Activated T-cell treated with anti-CD3 and anti-CD28 coated beads for 48 hours (primary cell): ENCODE data around the gene FRMD5.

Experiments
- DNase-seq: peaks from one replicate; pipeline ENCODE4 v3.0.0-alpha.2; 2020; ENCODE audit warnings: low read depth

FRMD5 gene

DNA sequence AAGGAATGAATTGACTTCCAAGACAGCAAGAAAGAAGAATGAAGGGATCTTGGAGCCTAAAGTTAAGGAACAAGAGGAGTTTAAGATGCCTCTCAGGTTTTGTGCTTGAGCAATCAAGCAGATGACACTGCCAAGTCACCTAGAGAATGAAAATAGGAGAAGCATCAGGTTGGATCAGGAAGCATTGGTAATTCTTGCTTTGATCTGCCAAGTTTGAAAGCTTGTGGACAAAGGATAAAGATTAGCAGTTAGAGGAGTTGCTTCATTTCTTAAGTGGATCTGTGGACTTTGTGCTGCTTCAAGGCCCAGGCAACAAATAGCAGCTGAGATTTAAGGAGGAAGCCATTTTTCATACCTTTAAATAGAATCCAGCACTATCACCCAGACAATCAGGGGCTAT lies 35.6 kb downstream of the FRMD5 start:
- DNase-seq: no peak

DNA sequence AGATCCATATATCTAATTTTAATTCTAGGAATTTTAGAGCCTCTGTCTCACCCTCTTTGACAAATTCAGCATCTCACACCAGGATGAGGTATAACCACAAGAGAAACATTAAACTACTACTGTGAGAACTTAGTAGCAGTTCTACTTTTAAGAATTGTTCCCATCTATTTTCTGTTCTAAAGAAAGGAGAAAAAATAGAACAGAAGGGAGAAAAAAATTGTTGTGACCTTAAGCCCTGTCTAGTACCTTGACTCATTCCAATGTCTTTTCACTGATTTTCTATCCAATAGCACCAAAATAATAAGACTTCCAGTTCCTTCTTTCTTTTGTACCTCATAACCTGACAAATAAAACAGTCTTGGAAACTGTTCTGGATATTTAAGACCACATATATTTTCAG lies 37.0 kb downstream of the FRMD5 start:
- no peak for DNase-seq

DNA sequence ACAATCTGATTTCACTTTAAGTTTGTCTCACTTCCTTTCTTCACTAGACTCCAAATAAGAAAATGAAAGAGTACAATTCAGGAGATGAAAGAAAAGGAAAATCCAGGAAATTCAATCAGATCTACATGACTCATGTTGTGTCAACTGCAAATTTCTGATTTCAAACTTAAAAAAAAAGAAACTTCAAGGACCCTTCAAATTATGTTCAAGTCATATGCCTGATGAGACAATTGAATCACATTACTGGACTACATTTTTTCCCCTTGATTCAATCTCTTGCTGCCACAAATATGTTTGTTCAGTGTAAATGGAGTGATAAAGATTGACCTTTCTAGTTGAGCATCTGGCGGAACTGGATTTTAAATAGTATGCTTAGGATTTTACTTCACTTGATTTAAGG lies 37.4 kb downstream of the FRMD5 start:
- no peak for DNase-seq

DNA sequence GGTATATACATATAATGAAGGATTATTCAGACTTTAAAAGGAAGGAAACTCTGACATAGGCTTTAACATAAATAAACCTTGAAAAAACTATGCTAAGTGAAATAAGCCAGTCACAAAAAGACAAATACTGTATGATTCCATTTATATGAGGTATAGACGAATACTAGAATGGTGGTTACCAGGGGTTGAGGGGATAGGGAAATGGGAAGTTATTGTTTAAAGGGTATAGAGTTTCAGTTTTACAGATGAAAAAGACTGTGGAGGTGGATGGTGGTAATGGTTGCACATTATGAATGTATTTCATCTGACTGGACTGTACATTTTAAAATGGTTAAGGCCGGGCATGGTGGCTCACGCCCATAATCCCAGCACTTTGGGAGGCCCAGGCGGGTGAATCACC lies 41.7 kb downstream of the FRMD5 start:
- DNase-seq: no peak

DNA sequence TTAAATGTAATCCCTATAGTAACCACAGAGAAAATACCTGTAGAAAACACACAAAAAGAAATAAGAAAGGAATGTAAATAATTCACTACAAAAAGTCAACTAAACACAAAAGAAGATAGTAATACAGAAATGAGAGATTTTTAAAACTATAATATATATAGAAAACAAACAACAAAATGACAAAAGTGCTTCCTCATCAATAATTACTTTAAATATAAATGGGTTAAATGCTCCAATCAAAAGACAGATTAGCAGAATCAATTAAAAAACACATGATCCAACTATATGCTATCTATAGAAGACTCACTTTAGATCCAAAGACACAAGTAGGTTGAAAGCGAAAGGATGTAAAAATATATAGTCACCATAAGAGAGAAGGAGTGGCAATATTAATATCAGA lies 45.8 kb downstream of the FRMD5 start:
- no peak for DNase-seq

DNA sequence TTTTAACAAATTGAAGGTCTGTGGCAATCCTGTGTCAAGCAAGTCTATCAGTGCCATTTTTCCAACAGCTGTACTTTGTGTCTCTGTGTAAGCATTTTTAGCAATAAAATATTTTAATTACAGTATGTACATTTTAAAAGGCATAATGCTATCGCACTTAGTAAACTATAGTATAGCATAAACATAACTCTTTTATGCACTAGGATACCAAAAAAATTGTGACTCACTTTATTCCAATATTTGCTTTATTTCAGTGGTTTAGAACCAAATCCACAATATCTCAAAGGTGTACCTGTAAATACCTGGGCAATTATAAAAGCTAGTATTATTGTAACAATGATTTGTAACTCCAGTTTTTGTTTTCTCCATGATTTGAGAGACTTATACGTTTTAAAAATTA lies 46.5 kb downstream of the FRMD5 start:
- no peak for DNase-seq

DNA sequence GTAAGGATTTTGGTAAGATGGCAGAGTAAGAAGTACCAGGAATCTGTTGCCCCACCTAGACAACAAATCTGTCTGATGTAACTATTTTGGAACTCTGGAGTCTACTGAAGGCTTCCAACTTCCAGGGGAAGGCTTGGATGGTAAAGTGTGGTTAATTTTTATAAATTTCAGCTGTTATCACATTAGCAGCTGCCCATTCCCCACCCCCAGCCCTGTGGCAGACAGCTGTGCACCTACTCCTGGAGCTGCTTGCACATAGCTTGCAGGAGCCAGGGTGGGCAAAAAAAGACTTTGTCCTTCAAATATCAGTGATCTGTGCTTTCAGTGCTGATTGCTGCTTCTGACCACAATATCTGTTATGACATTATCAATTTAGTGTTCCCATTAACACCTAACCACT lies 47.4 kb downstream of the FRMD5 start:
- no peak for DNase-seq

DNA sequence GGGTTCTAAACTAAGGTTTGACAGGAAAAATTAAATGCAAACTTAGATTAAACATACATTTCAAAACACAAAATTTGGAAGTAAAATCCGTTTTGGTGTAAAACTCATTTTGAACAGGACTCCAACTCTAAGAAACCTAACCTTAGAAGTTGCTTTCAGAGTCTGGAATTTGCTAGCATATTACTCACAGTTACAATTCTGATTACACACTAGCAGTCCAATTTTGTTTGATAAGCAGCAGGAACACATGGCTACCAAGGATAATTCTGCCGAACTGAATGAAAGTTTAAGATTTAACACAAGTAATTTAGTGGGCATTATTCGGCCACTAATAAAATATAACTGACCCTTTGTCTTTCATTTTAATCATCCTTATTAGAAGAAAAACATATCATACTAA lies 49.6 kb downstream of the FRMD5 start:
- DNase-seq: no peak

DNA sequence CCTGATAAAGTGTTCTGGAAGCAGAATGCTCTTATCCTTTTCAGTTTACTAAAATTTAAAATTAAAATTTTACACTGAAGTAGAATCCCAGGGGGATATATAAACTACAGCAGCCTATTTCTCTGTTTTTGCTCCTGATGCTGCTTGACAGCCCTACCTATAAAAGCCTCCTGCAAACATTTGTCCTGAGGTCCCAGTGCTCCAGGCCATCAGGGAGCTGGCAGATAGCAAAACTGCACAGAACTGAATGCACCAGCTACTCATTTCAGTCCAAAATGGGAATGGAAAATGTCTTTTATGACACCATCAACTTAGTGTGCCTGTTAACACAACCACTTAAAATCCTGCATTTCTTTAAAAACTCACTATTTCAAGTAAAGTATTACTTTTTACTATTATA lies 50.1 kb downstream of the FRMD5 start:
- no peak for DNase-seq

DNA sequence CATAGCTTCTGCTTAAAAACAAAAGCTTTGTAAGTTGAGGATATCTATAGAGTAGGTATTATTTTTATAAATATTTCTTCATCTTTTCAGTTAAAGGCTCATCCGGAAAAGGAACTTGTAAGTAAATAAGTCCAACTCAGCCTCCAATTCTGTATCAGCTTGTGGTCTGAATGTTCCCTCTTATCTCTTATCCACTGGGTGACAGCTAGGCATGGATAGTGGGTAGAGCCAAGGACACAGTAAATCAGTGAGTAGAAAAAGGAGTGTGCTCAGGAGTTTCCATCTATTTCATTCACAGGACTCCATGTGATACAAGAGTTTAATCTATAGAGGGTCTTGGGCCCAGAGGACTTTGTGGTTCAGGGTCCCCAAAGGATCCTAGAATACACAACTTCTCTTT lies 50.9 kb downstream of the FRMD5 start:
- no peak for DNase-seq

DNA sequence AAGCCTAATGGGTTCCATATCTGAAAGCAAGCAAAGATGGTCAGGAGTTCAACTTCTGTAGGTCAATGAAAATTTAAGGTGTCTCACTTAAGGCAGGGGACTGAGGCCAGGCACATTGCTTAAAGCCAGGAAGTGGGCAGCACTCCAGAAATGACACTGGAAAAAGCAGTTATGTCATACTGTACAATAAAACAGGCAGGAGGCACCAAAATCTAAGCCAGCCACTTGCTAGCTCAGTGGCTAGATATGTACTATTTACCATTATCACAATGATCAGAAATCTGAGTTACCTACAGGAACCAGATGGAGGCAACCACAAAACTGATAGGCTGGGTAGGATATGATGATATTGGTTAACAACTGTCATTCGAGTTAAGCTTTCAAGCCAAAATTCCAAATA lies 57.3 kb downstream of the FRMD5 start:
- DNase-seq: no peak

DNA sequence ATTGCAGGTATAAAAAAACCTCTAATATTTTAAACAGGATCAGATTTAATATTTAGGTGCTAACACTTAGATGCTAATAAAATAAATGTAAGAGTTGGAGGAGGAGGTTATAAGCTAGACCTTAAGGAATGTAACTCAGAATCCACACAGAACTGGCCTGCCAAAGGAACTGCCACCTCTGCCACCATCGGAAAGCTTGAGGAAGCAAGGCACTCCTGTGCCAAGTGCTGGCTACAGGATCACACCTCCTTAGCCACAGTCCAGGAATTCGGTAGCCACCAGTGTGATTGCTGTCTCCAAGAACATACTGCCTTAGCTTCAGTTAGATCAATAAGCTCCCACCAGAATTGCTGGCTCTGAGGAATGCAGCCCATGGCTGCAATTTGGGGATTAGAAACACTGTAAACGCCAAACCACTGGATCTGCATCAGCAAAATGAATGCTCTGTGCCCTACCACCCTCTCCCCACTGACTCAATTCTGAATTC lies 58.0 kb downstream of the FRMD5 start:
- no peak for DNase-seq

DNA sequence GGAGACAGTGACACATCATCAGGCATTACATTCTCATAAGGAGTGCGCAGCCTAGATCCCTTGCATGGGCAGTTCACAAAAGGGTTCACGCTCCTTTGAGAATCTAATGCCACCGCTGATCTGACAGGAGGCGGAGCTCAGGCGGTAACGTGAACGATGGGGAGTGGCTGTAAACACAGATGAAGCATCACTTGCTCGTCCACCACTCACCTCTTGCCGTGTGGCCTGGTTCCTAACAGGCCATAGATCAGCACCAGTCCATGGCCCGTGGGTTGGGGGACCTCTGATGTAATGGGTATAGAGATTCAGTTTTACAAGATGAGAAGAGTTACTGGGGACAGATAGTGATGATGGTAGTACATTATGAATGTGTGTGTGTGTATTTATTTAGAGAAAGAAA lies 63.0 kb downstream of the FRMD5 start:
- no peak for DNase-seq

DNA sequence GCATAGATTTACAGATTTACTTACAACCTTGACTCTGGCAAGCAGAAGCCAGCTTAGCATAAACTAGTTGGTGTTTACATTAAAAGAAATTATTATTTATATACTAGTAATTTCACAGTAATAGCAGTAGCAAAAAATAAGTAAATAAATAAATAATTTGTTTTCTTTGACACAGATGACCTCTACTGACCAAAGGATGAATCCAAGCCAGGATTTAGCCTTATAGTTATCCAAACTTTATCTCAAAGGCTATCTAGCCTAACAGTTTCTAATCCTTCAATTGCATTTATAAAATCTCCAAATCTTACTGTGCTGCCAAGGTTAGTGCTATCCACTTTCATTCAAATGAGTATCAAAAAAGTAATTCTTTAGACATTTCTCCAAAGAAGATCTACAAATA lies 64.3 kb downstream of the FRMD5 start:
- no peak for DNase-seq

DNA sequence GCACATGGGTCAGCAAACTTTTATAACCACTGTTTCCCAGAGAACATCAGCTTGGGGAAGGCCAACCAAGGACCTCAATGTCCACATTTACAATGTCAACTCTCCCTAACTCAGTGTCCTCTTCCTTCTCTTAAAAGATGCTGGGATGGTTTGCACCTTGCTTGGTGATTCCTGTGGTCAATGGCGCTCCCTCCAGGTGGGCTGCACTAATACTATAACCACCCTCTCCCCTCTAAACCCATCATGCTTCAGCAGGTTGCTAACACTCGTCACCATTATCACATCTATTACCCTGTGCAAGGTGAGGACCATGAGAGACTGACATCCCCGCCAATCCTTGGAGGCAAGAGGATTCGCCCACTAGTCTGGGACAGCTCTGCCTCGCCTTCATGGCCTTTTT lies 65.2 kb downstream of the FRMD5 start:
- no peak for DNase-seq

DNA sequence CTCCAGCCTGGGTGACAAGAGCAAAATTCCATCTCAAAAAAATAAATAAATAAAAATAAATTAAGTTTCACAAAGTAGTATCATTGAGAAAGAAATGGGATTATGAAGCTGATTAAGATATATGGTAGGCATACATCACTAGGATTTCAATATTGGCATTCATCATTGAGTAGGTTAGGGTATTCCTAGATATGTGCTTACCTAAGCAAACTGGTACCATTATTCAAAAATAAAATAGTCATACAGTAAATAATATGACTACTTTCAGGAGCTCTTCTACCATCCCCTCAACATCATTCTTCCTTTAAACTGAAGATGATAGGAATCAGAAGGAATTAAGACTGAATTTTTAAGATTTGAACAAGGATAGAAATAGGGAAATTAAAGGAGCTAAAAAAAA lies 66.6 kb downstream of the FRMD5 start:
- DNase-seq: no peak

DNA sequence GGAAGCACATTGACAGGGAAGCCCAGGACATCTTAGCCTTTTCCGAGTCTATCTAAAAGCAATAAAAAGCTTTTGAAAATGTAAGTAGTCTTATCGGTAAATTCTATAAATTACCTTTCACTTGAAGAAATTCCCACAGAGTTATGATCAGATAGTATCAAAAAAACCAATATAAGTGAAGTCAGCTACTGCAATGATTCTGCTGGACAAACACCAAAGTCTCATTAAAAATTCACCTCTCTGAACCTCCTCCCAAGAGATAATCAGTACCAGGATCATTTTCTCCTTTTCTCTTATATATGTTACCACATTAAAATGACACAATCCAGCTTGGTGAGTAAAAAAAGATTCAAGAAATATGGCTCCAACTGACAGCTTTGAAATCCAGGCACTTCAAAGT lies 69.2 kb downstream of the FRMD5 start:
- no peak for DNase-seq

DNA sequence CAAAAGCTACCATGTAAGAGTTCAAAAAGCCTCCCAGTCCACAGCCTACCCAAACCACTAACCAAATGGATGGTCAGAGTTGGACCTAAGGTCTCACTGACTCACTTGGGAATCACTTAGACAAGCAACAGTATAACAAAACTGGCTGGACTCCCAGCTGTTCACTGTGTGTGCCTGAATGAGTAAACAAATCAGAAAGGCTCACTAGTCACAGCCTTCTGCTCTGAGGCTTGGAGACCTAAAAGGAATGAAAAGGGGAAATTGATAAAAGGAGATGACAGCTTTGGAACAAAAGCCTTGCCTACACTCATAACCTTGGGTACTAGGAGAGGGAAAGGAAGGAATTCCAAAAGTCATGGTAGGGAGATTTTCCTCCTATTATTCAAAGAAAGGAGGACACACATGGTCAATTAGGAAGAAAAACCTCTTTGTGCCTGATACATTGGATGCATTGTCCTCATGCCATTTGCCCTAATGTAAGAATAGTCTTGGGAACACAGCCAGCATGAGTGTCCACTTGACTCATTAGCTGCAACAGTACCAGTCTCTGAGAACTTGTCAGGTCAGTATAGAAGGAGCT lies 92.3 kb downstream of the FRMD5 start:
- no peak for DNase-seq

DNA sequence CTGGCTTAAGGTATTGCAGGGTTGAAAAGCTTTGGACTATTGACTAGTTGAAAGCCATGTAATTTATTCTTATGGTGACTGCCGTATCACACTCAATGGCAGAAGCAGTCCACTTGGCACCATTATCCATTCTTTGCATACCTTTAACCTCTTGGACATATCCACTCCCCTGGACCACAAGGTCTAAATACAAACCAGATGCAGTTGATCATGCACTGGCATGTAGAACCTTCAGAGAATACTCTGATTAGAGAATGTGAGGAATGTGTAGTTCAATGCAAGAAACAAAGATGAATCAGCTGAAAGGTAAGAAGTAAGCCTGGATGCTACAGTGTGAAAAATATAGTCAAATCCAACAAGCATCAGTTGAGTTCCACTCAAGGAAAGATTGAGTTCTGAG lies 93.1 kb downstream of the FRMD5 start:
- no peak for DNase-seq

DNA sequence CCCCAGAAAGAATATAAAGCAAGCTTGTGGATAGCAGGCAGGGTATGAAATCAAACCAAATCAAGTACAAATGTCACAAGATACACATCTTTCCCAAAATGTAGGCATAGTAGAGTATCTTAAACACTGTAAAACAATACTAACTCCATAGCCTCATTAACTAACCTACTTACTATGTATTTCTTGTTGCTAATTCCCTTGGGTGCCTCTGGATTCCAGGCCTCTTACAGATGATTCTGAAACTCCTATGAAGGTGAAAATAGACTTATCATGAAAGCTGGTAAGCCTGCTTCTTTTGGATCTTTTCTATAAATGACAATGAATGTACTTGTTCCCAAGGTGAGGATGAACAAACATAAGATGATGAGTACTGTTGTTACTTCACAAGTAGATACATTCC lies 93.8 kb downstream of the FRMD5 start:
- DNase-seq: no peak

DNA sequence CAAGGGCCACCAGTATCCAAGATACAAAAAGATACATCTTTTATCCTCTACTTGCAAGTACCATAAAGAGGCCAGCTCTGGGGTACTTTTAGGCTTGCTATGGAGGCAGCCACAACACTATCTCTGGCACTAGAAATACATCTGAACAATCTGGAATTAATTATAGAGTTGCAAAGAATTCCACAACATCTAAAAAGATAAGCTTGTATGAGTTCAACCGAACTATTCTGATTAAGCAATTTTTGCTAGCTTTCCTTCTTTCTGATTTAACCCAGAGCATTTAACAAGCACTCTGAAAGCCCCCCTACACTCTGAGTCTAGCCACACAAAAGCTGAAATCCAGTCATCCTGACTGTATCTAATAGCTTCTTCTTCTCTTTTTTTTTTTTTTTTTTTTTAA lies 95.4 kb downstream of the FRMD5 start:
- no peak for DNase-seq

DNA sequence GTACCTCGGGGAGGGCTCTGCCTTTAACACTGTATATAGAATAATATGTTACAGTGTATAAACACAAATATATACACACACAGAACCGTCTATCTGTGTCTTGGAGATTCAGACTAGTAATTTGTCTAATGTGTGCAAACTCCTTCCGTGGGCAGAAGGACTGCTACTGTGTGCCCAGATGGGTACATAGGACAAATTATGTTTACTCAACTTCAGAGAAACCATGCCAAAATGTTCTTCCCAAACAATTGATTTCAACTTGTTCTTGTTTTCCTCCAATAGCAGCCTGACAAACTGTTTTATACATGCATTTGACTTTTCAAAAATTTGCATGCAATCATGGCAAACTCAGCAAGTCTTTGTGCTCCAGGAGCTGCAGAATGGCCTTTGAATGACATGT lies 97.5 kb downstream of the FRMD5 start:
- DNase-seq: no peak

DNA sequence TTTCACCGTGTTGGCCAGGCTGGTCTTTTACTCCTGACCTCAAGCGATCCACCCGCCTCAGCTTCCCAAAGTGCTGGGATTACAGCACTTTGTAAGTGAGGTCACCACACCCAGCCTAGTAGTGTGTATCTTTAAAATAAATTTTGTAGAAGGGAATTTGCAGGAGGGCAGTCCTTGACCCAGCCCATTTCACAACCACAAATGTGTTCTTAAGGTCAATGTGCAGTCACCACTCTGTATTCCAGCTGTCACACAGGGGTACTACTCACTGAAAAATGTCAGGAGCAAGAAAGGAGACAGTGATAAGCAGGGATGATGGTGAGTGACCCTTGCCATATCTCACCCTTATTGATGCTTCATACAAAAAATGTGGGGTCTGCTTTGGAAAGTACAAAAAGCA lies 98.5 kb downstream of the FRMD5 start:
- no peak for DNase-seq

DNA sequence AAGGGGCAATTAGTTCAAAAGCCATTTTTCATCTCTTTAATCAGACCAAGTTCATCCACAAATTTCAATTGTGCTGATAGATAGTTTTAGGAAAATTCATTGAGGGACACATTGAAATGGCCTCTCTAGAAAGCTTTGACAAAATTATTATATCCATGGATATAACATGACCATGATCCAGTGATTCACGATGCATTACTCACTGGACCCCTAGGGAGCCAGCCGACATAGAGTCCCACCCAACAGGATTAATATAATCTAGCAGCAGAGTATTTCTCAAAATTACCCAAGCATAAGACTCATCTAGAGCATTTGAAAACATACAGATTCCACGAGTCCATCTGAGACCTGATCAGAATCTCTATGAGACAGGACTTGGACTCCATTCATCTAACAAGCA lies 100.3 kb downstream of the FRMD5 start:
- no peak for DNase-seq

DNA sequence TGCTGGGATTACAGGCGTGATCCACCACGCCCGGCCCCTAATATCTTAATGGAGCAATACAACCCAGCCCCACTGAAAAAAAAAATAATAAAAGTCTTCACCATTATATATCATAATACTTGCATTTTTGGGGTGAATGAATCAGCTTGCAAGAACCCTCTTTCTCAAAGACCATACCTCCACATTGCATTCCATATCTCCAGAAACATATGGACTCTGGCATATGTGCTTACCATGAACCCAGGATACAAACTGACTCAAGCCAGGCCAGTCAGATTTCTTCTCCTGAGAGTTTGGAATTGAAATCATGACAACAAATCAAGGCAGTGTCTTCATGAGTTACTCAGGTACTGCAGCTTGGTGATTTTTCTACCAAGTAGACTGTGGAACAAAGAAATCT lies 101.2 kb downstream of the FRMD5 start:
- no peak for DNase-seq
